Stimulated activated CD8-positive, alpha-beta memory T cell treated with anti-CD3 and anti-CD28 coated beads, Interleukin-4, amount 100 ng/mL, for 4 hours (primary cell): ENCODE results near the gene PRKD1.
"Not testable (repeated sequence)": the region's sequence is repeated elsewhere in the genome, so short reads cannot be mapped to it uniquely, and the experiment has no call there.

Experiments
- DNase-seq, 2 donors: peaks; one replicate each; pipeline ENCODE4 v3.0.0-alpha.2; 2020; ENCODE audit warnings: low read depth in 2 of 2, low spot score in 1 of 2

PRKD1 gene

DNA sequence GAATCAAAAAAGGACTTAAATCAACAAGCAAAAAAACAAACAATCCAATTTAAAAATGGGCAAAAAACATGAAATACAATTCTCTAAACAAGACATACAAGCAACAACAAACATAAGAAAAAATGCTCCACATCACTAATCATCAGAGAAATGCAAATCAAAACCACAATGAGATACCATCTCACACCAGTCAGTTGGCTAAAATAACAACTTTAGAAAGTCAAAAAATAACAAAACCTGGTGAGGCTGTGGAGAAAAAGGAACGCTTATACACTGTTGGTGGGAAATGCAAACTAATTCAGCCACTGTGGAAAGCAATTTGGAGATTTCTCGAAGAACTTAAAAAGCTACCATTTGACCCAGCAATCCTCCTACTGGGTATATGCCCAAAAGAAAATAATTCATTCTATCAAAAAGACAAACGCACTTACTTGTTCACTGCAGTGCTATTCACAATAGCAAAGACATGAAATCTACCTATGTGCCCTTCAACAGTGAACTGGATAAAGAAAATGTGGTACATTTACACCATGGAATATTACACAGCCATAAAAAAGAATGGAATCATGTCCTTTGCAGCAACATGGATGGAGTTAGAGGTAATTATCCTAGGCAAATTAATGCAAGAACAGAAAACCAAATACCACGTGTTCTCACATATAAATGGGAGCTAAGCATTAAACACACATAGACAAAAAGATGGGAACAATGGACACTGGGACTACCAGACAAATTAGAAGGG lies 26.9 kb downstream of the PRKD1 start:
- no peak for DNase-seq

DNA sequence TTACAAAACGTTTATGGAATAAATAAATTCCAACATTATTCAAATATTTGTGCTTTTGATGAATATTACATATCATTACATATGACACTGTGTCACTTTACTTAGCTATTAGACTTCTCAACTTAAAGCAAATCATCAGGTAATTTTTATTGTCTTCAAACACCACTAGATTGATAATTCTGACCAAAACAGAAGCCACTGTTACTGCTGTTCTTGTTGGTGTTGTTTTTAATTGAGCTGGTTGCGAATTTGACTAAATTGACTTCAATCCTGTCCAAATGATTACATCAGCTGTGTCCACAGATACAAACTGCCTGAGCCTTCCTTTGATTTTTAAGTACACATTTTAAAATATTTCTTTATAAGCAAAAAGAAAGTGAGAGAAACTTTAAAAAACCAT lies 29.2 kb downstream of the PRKD1 start:
- no peak for DNase-seq

DNA sequence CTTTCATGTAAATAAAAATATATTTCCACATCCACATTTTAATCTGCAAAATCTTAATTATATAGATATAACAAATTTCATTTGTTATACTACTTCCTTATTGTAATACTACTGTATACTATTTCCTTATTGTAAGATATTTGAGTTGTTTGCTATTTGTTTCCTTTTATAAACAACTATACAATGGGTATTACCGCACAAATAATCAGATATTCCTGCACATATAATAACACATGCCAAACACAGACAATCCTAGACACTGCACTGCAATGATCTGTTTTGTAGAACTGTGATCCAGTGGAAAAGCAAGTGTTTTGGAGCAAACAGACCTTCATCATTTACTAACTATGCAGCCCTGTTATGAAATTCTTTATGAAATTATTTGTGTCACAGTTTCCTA lies 30.5 kb downstream of the PRKD1 start:
- no peak for DNase-seq

DNA sequence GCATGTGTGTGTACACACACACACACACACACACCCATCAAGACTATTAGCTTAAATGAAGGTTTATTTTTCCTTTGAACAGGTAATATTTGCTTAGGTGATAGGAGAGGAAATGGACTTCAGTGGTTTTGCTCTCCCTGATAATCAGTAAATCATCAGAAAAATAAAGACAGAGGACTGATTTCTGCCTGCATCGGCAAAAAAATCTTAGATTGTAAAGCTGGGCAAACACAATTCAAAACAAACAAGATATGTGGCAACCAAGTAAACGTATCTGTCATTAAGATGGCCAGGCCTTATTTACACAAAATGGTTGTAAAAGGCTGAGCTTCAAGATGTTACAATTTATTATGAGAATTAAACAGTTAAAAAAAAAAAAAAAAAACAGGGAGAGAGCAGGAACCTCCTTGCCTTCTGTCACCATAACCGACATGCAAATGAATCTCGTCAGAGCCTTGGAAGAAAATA lies 31.3 kb downstream of the PRKD1 start:
- no peak for DNase-seq

DNA sequence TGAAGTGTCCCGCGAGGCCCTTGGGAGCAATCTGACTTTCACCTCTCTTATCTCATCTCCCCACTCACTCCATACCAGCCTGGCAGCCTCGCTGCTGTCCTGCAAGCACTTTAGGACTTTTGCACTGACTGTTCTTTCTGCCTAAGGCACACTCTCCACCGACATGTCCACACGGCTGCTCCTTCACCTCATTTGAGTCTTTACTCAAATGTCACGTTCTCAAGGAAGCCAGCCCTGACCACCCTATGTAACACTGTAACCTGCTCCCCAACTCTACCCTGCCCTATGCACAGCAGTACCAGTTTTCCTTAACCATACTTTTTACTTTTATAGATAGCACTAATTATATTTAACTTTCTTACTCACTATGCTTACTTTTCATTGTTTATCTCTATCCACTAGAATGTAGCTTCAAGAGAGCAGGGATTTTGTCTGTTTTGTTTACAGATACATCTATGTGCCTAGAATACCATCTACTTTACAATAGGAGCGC lies 32.0 kb downstream of the PRKD1 start:
- no peak for DNase-seq

DNA sequence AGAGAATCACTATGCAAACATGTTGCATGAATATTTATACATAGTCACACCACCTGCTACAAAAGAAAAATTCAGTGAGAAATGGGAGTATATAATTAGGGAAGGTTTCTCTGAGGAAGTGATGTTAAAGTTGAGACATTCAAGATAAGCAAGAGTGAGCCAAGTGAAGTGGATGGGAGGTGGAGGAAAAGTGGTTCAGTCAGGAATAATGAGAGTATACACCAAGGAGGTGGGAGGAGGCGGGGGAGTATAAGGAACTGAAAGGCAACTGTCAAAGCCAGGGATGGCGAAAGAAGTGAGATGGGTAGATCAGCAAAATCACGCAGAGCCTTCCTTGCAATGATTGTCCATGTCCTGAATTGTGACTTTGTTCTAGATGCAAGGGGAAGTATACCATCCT lies 33.7 kb downstream of the PRKD1 start:
- no peak for DNase-seq

DNA sequence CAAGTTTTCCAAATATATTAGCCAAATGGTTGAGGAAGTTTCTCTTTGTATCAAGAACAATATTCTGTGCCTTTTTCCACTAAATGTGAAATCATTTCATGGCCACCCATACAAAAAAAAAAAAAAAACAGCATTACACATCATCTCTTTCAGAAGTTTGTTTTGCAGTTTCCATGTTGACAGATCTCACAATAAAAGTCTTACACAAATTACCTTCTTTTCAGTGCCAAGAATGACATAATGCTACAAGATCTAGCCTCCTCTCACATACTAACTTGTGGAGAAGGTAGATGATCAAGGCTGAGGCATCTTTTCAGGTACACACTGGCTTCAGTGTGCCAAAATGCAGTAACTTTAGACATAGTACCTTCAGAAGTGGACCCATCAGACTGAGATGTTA lies 35.3 kb downstream of the PRKD1 start:
- DNase-seq, result no peak

DNA sequence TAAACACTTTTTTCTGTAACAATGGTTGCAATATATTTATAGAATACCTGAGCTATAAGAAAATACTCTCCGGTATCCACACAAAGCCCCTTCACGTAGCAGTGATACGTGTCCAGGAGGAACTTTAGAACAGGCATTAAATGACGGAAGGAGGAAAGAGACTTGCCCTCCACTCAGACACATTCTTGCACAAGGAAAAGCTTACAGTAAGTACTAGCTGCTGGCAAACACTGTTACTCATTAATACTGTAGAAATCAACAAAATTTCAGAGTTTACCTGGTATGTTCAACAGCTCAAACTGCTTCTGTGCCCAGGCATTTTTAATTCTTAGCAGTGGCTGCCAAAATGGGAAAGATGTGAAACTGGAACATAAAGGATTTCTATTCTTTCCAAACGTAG lies 41.7 kb downstream of the PRKD1 start:
- no peak for DNase-seq

DNA sequence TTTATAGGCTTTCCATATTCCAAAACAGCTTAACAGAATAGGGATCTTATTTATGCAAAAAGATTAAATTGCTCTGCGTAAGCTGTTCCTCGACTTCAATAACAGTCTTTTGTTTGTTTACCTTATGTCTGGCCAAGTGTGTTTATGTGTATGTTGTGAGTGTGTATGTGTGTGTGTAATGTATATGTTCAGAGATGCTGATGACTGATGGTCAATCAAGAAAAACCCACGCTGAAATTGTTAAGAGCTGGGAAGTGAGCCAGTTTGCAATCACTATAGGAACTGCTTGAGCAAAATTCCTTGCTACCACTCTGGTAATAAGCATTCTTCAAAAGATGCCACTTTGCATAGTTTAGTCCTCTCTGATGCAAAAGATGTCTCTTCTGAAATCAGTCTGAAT lies 59.6 kb downstream of the PRKD1 start:
- no peak for DNase-seq

DNA sequence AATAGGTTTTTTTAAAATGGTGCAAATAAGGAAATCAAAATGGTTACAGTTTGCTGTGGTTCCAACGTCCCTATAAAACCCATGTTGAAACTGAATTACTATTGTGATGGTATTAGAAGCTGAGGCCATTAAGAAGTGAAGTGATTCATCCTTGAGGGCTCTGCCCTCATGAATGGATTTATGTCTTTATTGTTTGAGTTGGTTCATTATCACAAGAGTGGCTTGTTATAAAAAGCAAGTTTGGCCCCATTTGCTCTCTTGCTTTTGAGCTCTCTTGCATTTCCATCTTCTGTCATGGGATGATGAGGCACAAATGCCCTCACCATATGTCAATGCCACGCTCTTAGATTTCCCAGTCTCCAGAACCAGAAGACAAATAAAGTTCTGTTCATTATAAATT lies 62.3 kb downstream of the PRKD1 start:
- DNase-seq, result no peak

DNA sequence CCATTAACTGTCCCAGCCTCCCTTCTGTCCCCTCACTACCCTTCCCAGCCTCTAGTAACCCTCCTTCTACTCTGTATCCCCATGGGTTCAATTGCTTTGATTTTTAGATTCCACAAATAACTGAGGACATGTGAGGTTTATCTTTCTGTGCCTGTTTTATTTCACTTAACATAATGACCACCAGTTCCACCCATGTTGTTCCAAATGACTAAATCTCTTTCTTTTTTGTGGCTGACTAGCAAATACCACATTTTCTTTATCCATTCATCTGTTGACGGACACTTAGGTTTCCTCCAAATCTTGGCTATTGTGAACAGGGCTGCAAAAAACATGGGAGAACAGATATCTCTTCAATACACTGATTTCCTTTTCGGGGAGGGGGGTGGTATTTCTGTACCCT lies 65.7 kb downstream of the PRKD1 start:
- no peak for DNase-seq

DNA sequence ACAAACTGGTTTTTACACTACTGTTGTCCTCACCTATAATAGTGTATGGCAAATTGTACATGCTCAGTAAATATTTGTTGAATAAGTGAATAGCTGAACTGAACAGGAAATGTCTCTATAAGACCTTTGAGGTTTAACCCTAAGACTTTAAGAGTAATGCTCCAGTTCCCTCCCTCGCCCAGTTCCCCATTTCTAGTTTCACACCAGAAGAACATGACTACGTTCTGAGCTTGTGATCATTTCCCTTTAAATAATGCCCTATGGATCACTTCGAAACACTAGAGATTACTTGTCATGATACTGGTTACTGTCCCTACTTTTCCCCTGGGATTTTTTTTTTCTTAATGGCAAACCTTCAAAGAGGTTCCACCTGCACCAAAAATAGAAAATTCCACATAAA lies 69.3 kb downstream of the PRKD1 start:
- no peak for DNase-seq

DNA sequence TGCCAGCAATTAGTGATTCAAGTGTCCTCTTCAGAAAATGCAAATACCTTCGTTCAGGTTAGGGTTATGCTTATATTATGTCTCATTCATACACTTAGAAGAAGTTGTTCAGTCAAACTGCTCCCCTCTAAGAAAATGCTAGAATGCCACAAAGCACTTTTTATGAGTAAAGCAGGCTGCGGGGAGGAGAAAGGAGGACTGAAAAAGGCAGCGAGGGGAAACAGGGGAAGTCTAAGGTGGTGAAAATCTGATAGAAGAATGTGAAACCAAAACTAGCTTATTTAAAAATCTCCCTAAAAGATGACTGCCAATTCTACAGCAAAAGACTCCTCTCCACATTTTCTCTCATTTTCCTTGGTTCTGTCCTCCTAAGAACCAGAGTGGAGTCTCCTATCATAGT lies 70.1 kb downstream of the PRKD1 start:
- no peak for DNase-seq

DNA sequence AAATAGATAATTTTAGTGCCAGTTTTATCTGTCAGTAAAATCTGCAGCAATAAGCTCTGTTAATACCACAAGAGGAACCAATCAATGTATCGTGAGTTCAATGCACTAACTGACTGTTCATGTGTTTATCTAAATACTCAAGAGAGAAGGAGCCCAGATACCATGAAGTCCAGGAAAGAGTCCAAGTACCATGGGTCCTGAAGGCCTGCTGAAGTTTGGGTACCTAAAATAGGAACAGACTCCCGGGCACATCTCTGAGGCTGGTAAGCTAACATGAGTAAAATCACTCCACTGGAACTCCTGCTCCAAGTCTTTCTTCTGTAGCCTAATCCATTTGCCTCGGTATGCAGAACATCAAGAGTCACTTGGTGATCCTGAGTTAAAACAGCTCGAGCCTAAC lies 71.1 kb downstream of the PRKD1 start:
- no peak for DNase-seq

DNA sequence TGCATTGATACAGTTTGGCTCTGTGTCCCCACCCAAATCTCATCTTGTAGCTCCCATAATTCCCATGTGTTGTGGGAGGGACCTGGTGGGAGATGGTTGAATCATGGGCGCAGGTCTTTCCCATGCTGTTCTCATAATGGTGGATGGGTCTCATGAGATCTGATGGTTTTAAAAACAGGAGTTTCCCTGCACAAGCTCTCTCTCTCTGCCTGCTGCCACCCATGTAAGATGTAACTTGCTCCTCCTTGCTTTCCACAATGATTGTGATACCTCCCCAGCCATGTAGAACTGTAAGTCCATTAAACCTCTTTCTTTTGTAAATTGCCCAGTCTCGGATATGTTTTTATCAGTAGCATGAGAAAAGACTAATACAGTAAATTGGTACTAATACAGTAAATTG lies 74.0 kb downstream of the PRKD1 start:
- not testable (repeated sequence) for DNase-seq

DNA sequence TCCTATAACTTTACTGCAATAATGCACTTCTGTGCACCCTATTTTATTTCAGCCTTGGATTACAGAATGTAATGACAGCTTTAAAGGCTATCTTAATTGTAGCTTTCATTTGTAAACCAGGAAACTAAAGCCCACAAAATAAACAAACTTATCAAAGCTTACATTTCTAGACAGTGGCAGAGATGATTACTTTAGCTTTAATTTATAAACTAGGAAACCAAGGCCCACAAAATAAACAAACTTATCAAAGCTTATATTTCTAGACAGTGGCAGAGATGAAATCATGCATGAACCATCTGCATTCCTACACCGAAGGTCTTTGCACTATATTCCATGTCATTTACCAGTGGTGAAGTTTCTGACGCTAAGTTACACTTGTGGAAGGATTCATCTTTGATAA lies 74.4 kb downstream of the PRKD1 start:
- no peak for DNase-seq

DNA sequence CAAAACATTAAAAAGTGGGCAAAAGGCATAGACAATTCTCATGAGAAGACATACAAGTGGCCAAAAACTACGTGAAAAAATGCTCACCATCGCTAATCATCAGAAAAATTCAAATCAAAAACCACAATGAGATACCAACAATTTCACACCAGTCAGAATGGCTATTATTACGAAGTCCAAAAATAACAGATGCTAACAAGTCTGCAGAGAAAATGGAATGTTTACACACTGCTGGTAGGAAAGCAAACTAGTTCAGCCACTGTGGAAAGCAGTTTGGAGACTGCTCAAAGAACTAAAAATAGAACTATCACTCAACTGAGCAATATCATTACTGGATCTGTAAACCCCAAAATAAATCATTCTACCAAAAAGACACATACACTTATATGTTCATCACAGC lies 76.2 kb downstream of the PRKD1 start:
- DNase-seq, result no peak

DNA sequence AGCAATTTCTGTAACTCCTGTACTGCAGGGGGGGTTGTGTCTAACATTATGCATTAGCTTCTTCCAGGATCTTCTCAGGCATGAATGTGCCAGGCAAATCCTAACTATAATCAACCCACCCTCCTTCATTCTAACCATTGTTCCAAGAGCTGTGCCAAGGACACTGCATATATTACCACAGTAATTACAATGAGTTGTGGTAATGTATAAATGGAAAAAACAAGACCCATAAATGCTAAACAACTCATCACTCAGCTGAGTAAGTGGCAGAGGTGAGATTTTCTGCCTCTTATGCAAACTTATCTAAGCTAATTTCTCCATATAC lies 80.6 kb downstream of the PRKD1 start:
- DNase-seq, result no peak

DNA sequence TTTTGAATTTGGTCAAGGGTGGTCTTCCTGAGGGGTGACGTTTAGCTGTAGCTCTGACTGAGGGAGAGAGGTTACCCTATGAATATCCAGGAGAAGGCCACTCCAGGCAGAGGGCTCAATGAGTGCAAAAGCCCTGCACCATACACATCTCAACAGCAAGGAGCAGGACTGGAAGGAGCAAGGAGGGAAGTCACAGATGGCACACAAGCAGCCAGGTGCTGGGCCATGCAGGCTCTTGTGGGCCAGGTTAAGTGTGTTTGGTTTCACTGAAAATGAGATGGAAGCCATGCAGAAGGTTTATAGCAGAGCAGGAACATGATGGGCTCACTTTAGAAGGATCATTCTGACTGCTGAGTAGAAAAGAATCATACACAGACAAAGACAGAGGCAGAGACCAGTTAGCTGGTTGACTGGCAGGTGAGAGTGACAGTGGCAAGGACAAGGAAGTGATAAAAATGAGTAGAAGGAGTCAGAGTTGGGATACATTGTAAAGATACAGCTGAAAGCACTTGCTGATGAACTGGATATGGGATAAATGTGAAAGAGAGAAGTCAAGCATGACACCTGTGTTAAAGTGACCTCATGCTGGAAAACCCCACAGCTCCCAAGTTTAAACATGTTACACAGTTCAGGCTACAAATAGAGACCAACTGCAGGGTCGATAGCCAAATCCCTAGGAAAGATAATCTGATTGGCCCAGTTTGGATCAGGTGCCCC lies 81.2 kb downstream of the PRKD1 start:
- no peak for DNase-seq

DNA sequence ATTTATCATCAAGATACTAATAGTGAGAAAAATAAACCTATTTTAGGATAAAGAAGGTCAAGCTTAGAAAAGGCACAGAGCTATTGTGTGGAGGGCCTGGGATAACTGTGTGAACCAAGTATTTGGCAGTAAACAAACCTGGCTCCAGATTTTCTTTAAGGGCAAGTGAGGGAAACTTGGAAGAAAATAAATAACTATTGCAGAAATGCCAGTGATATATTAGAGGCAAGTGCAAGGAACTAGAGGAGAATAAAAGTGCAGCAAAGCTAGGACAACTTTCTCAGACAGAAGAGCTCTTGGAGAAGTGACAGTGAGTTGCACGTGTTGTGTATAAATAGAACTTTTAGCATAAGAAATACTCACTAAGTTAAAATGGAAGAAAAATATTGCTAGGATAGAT lies 83.7 kb downstream of the PRKD1 start:
- no peak for DNase-seq

DNA sequence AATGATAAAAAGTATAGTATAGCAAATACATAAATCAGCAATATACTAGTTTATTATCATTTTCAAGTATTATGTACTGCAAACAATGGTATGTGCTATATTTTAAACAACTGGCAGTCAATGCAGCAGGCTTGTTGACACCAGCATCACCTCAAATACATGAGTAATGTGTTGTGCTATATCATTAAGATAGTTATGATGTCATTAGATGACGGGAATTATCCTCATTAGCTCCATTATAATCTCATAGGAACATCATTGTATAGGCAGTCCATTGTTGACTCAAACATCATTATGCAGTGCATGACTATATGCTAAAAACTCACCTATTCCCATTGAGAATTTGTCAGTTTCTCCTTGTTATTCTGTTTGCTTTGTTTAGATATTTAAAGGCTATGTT lies 85.4 kb downstream of the PRKD1 start:
- no peak for DNase-seq

DNA sequence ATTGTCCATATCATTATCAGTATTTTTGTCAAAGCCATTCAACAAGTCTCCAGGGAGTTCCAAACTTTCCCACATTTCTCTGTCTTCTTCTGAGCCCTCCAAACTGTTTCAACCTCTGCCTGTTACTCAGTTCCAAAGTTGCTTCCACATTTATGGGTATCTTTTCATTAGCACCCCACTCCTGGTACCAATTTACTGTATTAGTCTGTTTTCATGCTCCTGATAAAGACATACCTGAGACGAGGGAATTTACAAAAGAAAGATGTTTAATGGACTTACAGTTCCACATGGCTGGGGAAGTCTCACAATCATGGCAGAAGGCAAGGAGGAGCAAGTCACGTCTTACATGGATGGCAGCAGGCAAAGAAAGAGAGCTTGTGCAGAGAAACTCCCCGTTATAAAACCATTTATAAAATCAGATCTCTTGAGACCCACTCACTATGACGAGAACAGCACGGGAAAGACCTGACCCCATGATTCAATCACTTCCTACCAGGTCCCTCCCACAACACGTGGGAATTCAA lies 87.2 kb downstream of the PRKD1 start:
- DNase-seq, result not testable (repeated sequence)

DNA sequence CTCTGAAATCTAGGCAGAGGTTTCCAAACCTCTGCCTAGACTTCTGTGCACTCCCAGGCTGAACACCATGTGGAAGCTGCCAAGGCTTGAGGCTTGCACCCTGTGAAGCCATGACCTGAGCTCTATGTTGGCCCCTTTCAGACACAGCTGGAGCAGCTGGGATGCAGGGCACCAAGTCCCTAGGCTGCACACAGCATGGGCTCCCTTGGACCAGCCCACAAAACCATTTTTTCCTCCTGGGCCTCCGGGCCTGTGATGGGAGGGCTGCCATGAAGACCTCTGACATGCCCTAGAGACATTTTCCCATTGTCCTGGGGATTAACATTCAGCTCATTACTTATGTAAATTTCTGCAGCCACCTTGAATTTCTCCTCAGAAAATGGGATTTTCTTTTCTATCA lies 88.0 kb downstream of the PRKD1 start:
- DNase-seq, result not testable (repeated sequence)
